SU-DHL-6 (cell line): ENCODE data around the gene PDF.

Experiments
- H2AFZ ChIP-seq: fragments of 200-600 bp; sonication (generic); 2 replicates; pipeline ENCODE4 v1.6.1; 2014; ENCODE audit warnings: low read depth, mild to moderate bottlenecking, moderate library complexity, mixed read lengths, antibody characterized with exemption, low read length; ENCODE audit not compliant: severe bottlenecking
- H3F3A ChIP-seq: fragments of 200-600 bp; shearing (Covaris generic); 2 replicates; pipeline ENCODE4 v1.6.0; 2016; ENCODE audit warnings: antibody characterized with exemption, mild to moderate bottlenecking; ENCODE audit not compliant: insufficient read depth
- H3K27ac ChIP-seq: fragments of 200-600 bp; sonication (generic); 2 replicates; pipeline ENCODE4 v1.5.1; 2016; ENCODE audit warnings: low read depth, mild to moderate bottlenecking, low read length, moderate library complexity, mixed read lengths
- H3K27me3 ChIP-seq: fragments of 200-600 bp; sonication (generic), shearing (Covaris generic); 2 replicates; pipeline ENCODE4 v1.6.0; 2014; ENCODE audit warnings: mild to moderate bottlenecking, low read length
- H3K36me3 ChIP-seq: fragments of 200-600 bp; sonication (generic); 2 replicates; pipeline ENCODE4 v1.6.1; 2014; ENCODE audit warnings: mild to moderate bottlenecking, low read length, mixed read lengths
- H3K4me2 ChIP-seq: fragments of 300-600, 200-600 bp; shearing (Covaris generic), sonication (generic); 2 replicates; pipeline ENCODE4 v1.6.0; 2014; ENCODE audit warnings: low read length, low read depth, mild to moderate bottlenecking; ENCODE audit not compliant: poor library complexity, severe bottlenecking
- H3K4me3 ChIP-seq: fragments of 200-600 bp; sonication (generic); 2 replicates; pipeline ENCODE4 v1.5.1; 2014; ENCODE audit warnings: antibody characterized with exemption, low read length, mild to moderate bottlenecking, mixed read lengths; ENCODE audit not compliant: insufficient read depth, poor library complexity, severe bottlenecking
- H3K79me2 ChIP-seq: fragments of 200-600 bp; sonication (generic); 2 replicates; pipeline ENCODE4 v1.6.1; 2014; ENCODE audit warnings: mild to moderate bottlenecking, low read length, moderate library complexity; ENCODE audit not compliant: insufficient read depth
- H3K9ac ChIP-seq: fragments of 200-600 bp; sonication (generic); 2 replicates; pipeline ENCODE4 v1.7.0; 2014; ENCODE audit warnings: mild to moderate bottlenecking, low read length
- H3K9me2 ChIP-seq: fragments of 200-600 bp; sonication (generic); replicated peaks from 2 replicates; pipeline ENCODE4 v1.6.1; 2014; ENCODE audit warnings: low read length; ENCODE audit not compliant: insufficient read depth
- H3K9me3 ChIP-seq: fragments of 200-600 bp; sonication (generic); 2 replicates; pipeline ENCODE4 v1.6.1; 2014; ENCODE audit warnings: low read length, mixed read lengths; ENCODE audit not compliant: insufficient read depth
- H4K20me1 ChIP-seq: fragments of 200-600 bp; sonication (generic); 2 replicates; pipeline ENCODE4 v1.6.1; 2014; ENCODE audit warnings: low read depth, mild to moderate bottlenecking, antibody characterized with exemption, low read length, moderate library complexity, mixed read lengths
- EZH2phosphoT487 ChIP-seq: fragments of 200-600 bp; sonication (generic), shearing (Covaris generic); conservative IDR thresholded peaks from 2 replicates; pipeline ENCODE4 v1.6.1; 2018; ENCODE audit warnings: mild to moderate bottlenecking, antibody characterized with exemption, low read length, moderate library complexity, mixed read lengths
- TF ChIP-seq, protein P1 (sequence below): fragments of 200-600 bp; sonication (generic); IDR thresholded peaks from one replicate; pipeline ENCODE4 v1.5.1; 2017; ENCODE audit warnings: antibody characterized with exemption, mild to moderate bottlenecking, low read length, moderate library complexity; ENCODE audit not compliant: insufficient read depth, poor library complexity, severe bottlenecking

Gene PDF

DNA sequence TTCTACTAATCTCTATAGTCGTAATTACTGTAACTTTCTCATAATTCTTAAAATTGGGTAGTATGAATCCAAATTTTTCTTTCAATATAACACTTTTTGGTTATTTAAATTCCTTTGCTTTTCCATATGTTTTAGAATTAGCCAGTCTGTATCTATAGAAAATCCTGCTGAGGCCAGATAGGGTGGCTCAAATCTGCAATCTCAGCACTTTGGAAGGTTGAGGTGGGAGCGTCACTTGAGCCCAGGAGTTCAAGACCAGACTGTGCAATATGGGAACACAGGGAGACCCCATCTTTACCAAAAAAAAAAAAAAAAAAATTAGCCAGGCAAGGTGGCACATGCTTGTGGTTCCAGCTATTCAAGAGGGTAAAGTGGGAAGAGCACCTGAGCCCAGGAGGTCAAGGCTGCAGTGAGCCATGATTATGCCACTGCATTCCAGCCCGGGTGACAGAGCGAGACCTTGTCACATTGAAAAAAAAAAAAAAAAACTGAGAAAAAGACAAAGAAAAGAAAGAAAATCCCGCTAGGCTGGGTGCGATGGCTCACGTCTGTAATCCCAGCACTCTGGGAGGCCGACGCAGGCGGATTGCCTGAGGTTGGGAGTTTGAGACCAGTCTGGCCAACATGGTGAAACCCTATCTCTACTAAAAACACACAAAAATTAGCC, 46.1 kb upstream of the PDF start:
- Histone ChIP-seq H3K27me3 (no peaks in the 10 kb centered on the region), H4K20me1 (no peaks in the 10 kb centered on the region), H3K79me2 (peaks cover 6% of the 10 kb centered on the region; the same call in 1 of the 2 replicates), H3F3A (peaks cover 10% of the 10 kb centered on the region; the same call in 1 of the 2 replicates), H3K36me3 (peaks cover 5% of the 10 kb centered on the region), H3K4me2 (no peak overlapping the region), H3K9me2 (no peaks in the 10 kb centered on the region), H3K9ac (no peak overlapping the region), H3K9me3 (no peaks in the 10 kb centered on the region), H3K27ac (no peak overlapping the region), H3K4me3 (no peak overlapping the region), H2AFZ (no peak overlapping the region)
- TF ChIP-seq EZH2phosphoT487: no peak
- TF ChIP-seq, protein P1, sequence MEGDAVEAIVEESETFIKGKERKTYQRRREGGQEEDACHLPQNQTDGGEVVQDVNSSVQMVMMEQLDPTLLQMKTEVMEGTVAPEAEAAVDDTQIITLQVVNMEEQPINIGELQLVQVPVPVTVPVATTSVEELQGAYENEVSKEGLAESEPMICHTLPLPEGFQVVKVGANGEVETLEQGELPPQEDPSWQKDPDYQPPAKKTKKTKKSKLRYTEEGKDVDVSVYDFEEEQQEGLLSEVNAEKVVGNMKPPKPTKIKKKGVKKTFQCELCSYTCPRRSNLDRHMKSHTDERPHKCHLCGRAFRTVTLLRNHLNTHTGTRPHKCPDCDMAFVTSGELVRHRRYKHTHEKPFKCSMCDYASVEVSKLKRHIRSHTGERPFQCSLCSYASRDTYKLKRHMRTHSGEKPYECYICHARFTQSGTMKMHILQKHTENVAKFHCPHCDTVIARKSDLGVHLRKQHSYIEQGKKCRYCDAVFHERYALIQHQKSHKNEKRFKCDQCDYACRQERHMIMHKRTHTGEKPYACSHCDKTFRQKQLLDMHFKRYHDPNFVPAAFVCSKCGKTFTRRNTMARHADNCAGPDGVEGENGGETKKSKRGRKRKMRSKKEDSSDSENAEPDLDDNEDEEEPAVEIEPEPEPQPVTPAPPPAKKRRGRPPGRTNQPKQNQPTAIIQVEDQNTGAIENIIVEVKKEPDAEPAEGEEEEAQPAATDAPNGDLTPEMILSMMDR: no peak

DNA sequence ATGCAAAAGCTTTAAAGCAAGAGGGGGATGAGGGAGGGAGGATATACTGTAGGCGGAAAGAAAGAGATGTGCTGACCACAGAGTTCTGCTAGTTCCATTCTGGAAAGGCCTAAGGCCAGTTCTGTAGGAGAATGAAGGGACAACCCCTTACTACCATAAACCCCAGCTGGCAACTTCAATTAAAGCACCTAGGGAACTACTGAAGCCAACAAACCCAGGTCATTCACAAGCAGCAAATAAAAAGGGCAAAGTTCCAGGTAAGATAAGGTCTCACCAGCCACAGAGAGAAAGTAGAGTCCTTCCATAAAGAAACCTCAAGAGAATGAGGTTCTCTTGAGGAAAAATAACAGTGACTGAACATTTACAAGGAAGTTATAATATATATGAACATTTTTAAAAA, 42.6 kb upstream of the PDF start:
- Histone ChIP-seq H3F3A (peaks cover 10% of the 10 kb centered on the region; the same call in 1 of the 2 replicates), H3K4me3 (no peak overlapping the region), H3K4me2 (no peak overlapping the region), H3K9me3 (no peaks in the 10 kb centered on the region), H3K27me3 (no peaks in the 10 kb centered on the region), H4K20me1 (no peaks in the 10 kb centered on the region), H2AFZ (no peak overlapping the region), H3K9me2 (no peaks in the 10 kb centered on the region), H3K27ac (peak overlapping the region; percentile 4; the same call in 1 of the 2 replicates), H3K36me3 (peaks cover 15% of the 10 kb centered on the region), H3K9ac (no peak overlapping the region), H3K79me2 (no peaks in the 10 kb centered on the region)
- no peak for TF ChIP-seq EZH2phosphoT487
- TF ChIP-seq, protein P1: no peak

- no peak overlapping the region for H3K4me3 ChIP-seq
- H3K79me2 ChIP-seq: no peaks in the 10 kb centered on the region
- H3K27me3 ChIP-seq: no peaks in the 10 kb centered on the region
- H3K9ac ChIP-seq: no peak overlapping the region
- no peaks in the 10 kb centered on the region for H3K9me2 ChIP-seq
- H3K36me3 ChIP-seq: peaks cover 15% of the 10 kb centered on the region
- H3K4me2 ChIP-seq: peak overlapping the region; percentile 24
- peak overlapping the region; percentile 65 for H3K27ac ChIP-seq
- H3F3A ChIP-seq: peaks cover 10% of the 10 kb centered on the region; the same call in 1 of the 2 replicates
- no peak overlapping the region for H2AFZ ChIP-seq
- TF ChIP-seq, protein P1: no peak
- TF ChIP-seq EZH2phosphoT487: no peak
- no peaks in the 10 kb centered on the region for H4K20me1 ChIP-seq
- no peaks in the 10 kb centered on the region for H3K9me3 ChIP-seq
These were observed 41.2 kb upstream of the PDF start for GRCh38 chr16:69371564-69371963.
